A204.1 (cell line): Measurements from ENCODE around the gene MYO18A.
"Not testable (repeated sequence)": the region's sequence is repeated elsewhere in the genome, so short reads cannot be mapped to it uniquely, and the experiment has no call there.

Experiments used
- FAIRE-seq: peaks from 2 replicates; lab custom pipeline; 2012; peaks lifted over from hg19 to GRCh38; lab: Jason Lieb, UNC

The MYO18A gene

GRCh38 chr17:29148257-29148789 lies 31.9 kb downstream of the MYO18A start:
- no peak for FAIRE-seq

GRCh38 chr17:29147682-29148081 lies 32.5 kb downstream of the MYO18A start:
- no peak for FAIRE-seq

GRCh38 chr17:29147228-29147627 lies 33.0 kb downstream of the MYO18A start:
- not testable (repeated sequence) for FAIRE-seq

GRCh38 chr17:29146369-29146972 lies 33.7 kb downstream of the MYO18A start:
- no peak for FAIRE-seq

GRCh38 chr17:29145289-29146073 lies 34.7 kb downstream of the MYO18A start:
- no peak for FAIRE-seq

GRCh38 chr17:29143894-29144293 lies 36.3 kb downstream of the MYO18A start:
- no peak for FAIRE-seq

- FAIRE-seq, result no peak
Measured at GRCh38 chr17:29141514-29141876, 38.7 kb downstream of the MYO18A start.

GRCh38 chr17:29140631-29141513 lies 39.3 kb downstream of the MYO18A start:
- no peak for FAIRE-seq

GRCh38 chr17:29140051-29140621 lies 40.1 kb downstream of the MYO18A start:
- FAIRE-seq, result no peak

GRCh38 chr17:29138971-29139691 lies 41.1 kb downstream of the MYO18A start:
- FAIRE-seq, result no peak

GRCh38 chr17:29138184-29138955 lies 41.8 kb downstream of the MYO18A start:
- no peak for FAIRE-seq

- no peak for FAIRE-seq
Measured at GRCh38 chr17:29136998-29137730, 43.0 kb downstream of the MYO18A start.

GRCh38 chr17:29135464-29135863 lies 44.7 kb downstream of the MYO18A start:
- FAIRE-seq, result no peak

- FAIRE-seq, result no peak
Measured at GRCh38 chr17:29133121-29133713, 47.0 kb downstream of the MYO18A start.

- no peak for FAIRE-seq
Measured at GRCh38 chr17:29131814-29132682, 48.1 kb downstream of the MYO18A start.

GRCh38 chr17:29129731-29130130 lies 50.5 kb downstream of the MYO18A start:
- no peak for FAIRE-seq

- FAIRE-seq, result no peak
Measured at GRCh38 chr17:29127840-29128239, 52.4 kb downstream of the MYO18A start.

- FAIRE-seq, result no peak
Measured at GRCh38 chr17:29126268-29126930, 53.8 kb downstream of the MYO18A start.
